CD4-positive, CD25-positive, alpha-beta regulatory T cell (primary cell): ENCODE results near the gene SNAP29. TPM values are rescaled to one million over a fixed set of nuclear protein-coding genes. Genes with fewer than 3 reads are reported as not detected.

Experiments
- ATAC-seq, 2 donors: fragments of 150-1000 bp; cut with Tn5 transposase; one replicate each; pipeline ENCODE4 v1.10.0; 2021; ENCODE audit warnings: low read depth in 2 of 2, moderate number of reproducible peaks in 2 of 2, moderate library complexity in 1 of 2
- DNase-seq, 3 donors: peaks; one replicate each; pipeline versions ENCODE4 v3.0.0 to v3.0.0-alpha.2; 2012 to 2022; ENCODE audit warnings: mixed read lengths in 1 of 3
- H3K27ac ChIP-seq: one replicate; pipeline ENCODE4 v1.7.0; 2013; ENCODE audit warnings: mild to moderate bottlenecking, low read length; ENCODE audit not compliant: insufficient read depth, poor library complexity, severe bottlenecking
- H3K27me3 ChIP-seq: one replicate; pipeline ENCODE4 v1.7.0; 2013; ENCODE audit warnings: low read length; ENCODE audit not compliant: control insufficient read depth, insufficient read depth
- H3K36me3 ChIP-seq: one replicate; pipeline ENCODE4 v1.7.0; 2013; ENCODE audit warnings: mild to moderate bottlenecking, low read length, moderate library complexity; ENCODE audit not compliant: control insufficient read depth, insufficient read depth
- H3K4me1 ChIP-seq: 2 replicates; pipeline ENCODE4 v1.7.0; 2013; ENCODE audit warnings: mild to moderate bottlenecking, low read length; ENCODE audit not compliant: insufficient read depth, control insufficient read depth, poor library complexity, severe bottlenecking
- H3K4me3 ChIP-seq: one replicate; pipeline ENCODE4 v1.7.0; 2013; ENCODE audit warnings: low read depth, mild to moderate bottlenecking, low read length, moderate library complexity
- H3K9me3 ChIP-seq, 2 experiments: 1 replicate in 1 of 2; 2 replicates in 1 of 2; pipeline ENCODE4 v1.7.0; 2013; ENCODE audit warnings: low read length in 2 of 2, mild to moderate bottlenecking in 1 of 2, moderate library complexity in 1 of 2; ENCODE audit not compliant: control insufficient read depth in 2 of 2
- H3K27ac Mint-ChIP-seq, 3 donors: one replicate each; pipeline ENCODE4 v1.8.0; 2020 to 2022; ENCODE audit warnings: mild to moderate bottlenecking in 3 of 3, mixed read lengths in 3 of 3, moderate library complexity in 2 of 3
- H3K27me3 Mint-ChIP-seq: one replicate; pipeline ENCODE4 v1.8.0; 2022; ENCODE audit warnings: mild to moderate bottlenecking, mixed read lengths
- H3K36me3 Mint-ChIP-seq: one replicate; pipeline ENCODE4 v1.8.0; 2020; ENCODE audit warnings: mixed read lengths
- H3K4me1 Mint-ChIP-seq, 4 donors: one replicate each; pipeline ENCODE4 v1.8.0; 2020 to 2022; ENCODE audit warnings: mixed read lengths in 4 of 4, mild to moderate bottlenecking in 1 of 4
- H3K4me3 Mint-ChIP-seq, 4 donors: one replicate each; pipeline ENCODE4 v1.8.0; 2020 to 2022; ENCODE audit warnings: mild to moderate bottlenecking in 4 of 4, mixed read lengths in 4 of 4, moderate library complexity in 3 of 4
- H3K9me3 Mint-ChIP-seq, 7 donors: one replicate each; pipeline ENCODE4 v1.8.0; 2020 to 2022; ENCODE audit warnings: mixed read lengths in 7 of 7, mild to moderate bottlenecking in 3 of 7, moderate library complexity in 2 of 7
- polyA plus RNA-seq, 4 donors: library from polyadenylated mRNA; unstranded; fragments of 300-500 nt; fragmentation: Illumina TruSeq; gene quantifications; one replicate each; pipeline ENCODE4 v1.2.3, GENCODE V29; 2021
- total RNA-seq: library from RNA; stranded (reverse); gene quantifications from one replicate; pipeline ENCODE4 v1.2.3, GENCODE V29; 2022

The SNAP29 gene
- total and polyA plus RNA-seq, 5 donors from 2014 or later = 20.1 to 34.0 (median 23.1) TPM

GRCh38 chr22:20873214-20873613 is 14.4 kb downstream of the SNAP29 start:
- Mint-ChIP-seq H3K4me3 (no peak overlapping the region), H3K27ac (peak overlapping the region in 1 of 3 donors; percentile 39), H3K27me3 (no peaks in the 10 kb centered on the region), H3K4me1 (peaks cover 2 to 7% (median 4%) of the 10 kb centered on the region in 4 donors), H3K36me3 (peaks cover 13% of the 10 kb centered on the region), H3K9me3 (no peaks in the 10 kb centered on the region)
- no peak for ATAC-seq
- Histone ChIP-seq H3K9me3 (no peaks in the 10 kb centered on the region), H3K27me3 (no peaks in the 10 kb centered on the region), H3K36me3 (peaks cover 27% of the 10 kb centered on the region), H3K27ac (no peak overlapping the region), H3K4me3 (no peak overlapping the region), H3K4me1 (no peaks in the 10 kb centered on the region)
- peak in 1 of 3 donors; percentile 72 for DNase-seq

- no peaks in the 10 kb centered on the region for H3K27me3 Mint-ChIP-seq
- peaks cover 10% of the 10 kb centered on the region for H3K36me3 Mint-ChIP-seq
- no peak for DNase-seq
- H3K4me3 Mint-ChIP-seq = no peak overlapping the region
- H3K27ac Mint-ChIP-seq = peak overlapping the region; percentile 48 to 84 (median 75)
- H3K4me1 Mint-ChIP-seq = peaks cover 0 to 4% (median 0%) of the 10 kb centered on the region in 4 donors
- H3K4me1 ChIP-seq = no peaks in the 10 kb centered on the region
- no peaks in the 10 kb centered on the region for H3K9me3 Mint-ChIP-seq
- H3K27me3 ChIP-seq = no peaks in the 10 kb centered on the region
- ATAC-seq = no peak
- H3K36me3 ChIP-seq = peaks cover 26% of the 10 kb centered on the region
- H3K9me3 ChIP-seq = no peaks in the 10 kb centered on the region
- no peak overlapping the region for H3K27ac ChIP-seq
- H3K4me3 ChIP-seq = no peak overlapping the region
Measured at GRCh38 chr22:20875296-20875695, 16.5 kb downstream of the SNAP29 start.

- peaks cover 37% of the 10 kb centered on the region for H3K36me3 ChIP-seq
- peaks cover 0 to 4% (median 0%) of the 10 kb centered on the region in 4 donors for H3K4me1 Mint-ChIP-seq
- DNase-seq = no peak
- peaks cover 20% of the 10 kb centered on the region for H3K36me3 Mint-ChIP-seq
- no peaks in the 10 kb centered on the region for H3K9me3 Mint-ChIP-seq
- no peak overlapping the region for H3K4me3 Mint-ChIP-seq
- H3K27me3 Mint-ChIP-seq = no peaks in the 10 kb centered on the region
- no peaks in the 10 kb centered on the region for H3K9me3 ChIP-seq
- no peak overlapping the region for H3K27ac ChIP-seq
- H3K4me3 ChIP-seq = no peak overlapping the region
- ATAC-seq = no peak
- H3K27me3 ChIP-seq = no peaks in the 10 kb centered on the region
- H3K27ac Mint-ChIP-seq = no peak overlapping the region
- no peaks in the 10 kb centered on the region for H3K4me1 ChIP-seq
Measured at GRCh38 chr22:20877715-20878114, 18.9 kb downstream of the SNAP29 start.

GRCh38 chr22:20881231-20881630 is 22.4 kb downstream of the SNAP29 start:
- ATAC-seq (no peak), DNase-seq (no peak)
- Mint-ChIP-seq H3K27me3 (no peaks in the 10 kb centered on the region), H3K4me1 (no peaks in the 10 kb centered on the region), H3K36me3 (peaks cover 34% of the 10 kb centered on the region), H3K27ac (no peak overlapping the region), H3K4me3 (no peak overlapping the region), H3K9me3 (no peaks in the 10 kb centered on the region)
- no peaks in the 10 kb centered on the region for H3K4me1 ChIP-seq
- H3K27me3 ChIP-seq = no peaks in the 10 kb centered on the region
- H3K9me3 ChIP-seq = no peaks in the 10 kb centered on the region
- no peak overlapping the region for H3K27ac ChIP-seq
- H3K36me3 ChIP-seq = peaks cover 44% of the 10 kb centered on the region
- H3K4me3 ChIP-seq = no peak overlapping the region

GRCh38 chr22:20881869-20882815 is 23.3 kb downstream of the SNAP29 start:
- Histone ChIP-seq H3K4me1 (no peaks in the 10 kb centered on the region), H3K27me3 (no peaks in the 10 kb centered on the region), H3K9me3 (no peaks in the 10 kb centered on the region), H3K4me3 (no peak overlapping the region), H3K36me3 (peaks cover 46% of the 10 kb centered on the region), H3K27ac (no peak overlapping the region)
- no peaks in the 10 kb centered on the region for H3K9me3 Mint-ChIP-seq
- ATAC-seq (no peak), DNase-seq (no peak)
- H3K27ac Mint-ChIP-seq = peak overlapping the region in 1 of 3 donors; percentile 9
- H3K4me1 Mint-ChIP-seq = no peaks in the 10 kb centered on the region
- H3K4me3 Mint-ChIP-seq = no peak overlapping the region
- peaks cover 31% of the 10 kb centered on the region for H3K36me3 Mint-ChIP-seq
- no peaks in the 10 kb centered on the region for H3K27me3 Mint-ChIP-seq

- H3K4me1 ChIP-seq = no peaks in the 10 kb centered on the region
- no peak for ATAC-seq
- no peak overlapping the region for H3K4me3 ChIP-seq
- no peaks in the 10 kb centered on the region for H3K9me3 ChIP-seq
- Mint-ChIP-seq H3K4me3 (no peak overlapping the region), H3K36me3 (peaks cover 38% of the 10 kb centered on the region), H3K27me3 (no peaks in the 10 kb centered on the region), H3K27ac (no peak overlapping the region), H3K4me1 (no peaks in the 10 kb centered on the region), H3K9me3 (no peaks in the 10 kb centered on the region)
- H3K27ac ChIP-seq = no peak overlapping the region
- DNase-seq = no peak
- H3K36me3 ChIP-seq = peaks cover 51% of the 10 kb centered on the region
- no peaks in the 10 kb centered on the region for H3K27me3 ChIP-seq
Measured at GRCh38 chr22:20882855-20883254, 24.0 kb downstream of the SNAP29 start.

GRCh38 chr22:20884454-20884853 is 25.6 kb downstream of the SNAP29 start:
- H3K36me3 ChIP-seq = peaks cover 65% of the 10 kb centered on the region
- H3K27me3 ChIP-seq = no peaks in the 10 kb centered on the region
- ATAC-seq (no peak), DNase-seq (no peak)
- Mint-ChIP-seq H3K4me1 (no peaks in the 10 kb centered on the region), H3K36me3 (peaks cover 48% of the 10 kb centered on the region), H3K27ac (no peak overlapping the region), H3K4me3 (no peak overlapping the region), H3K27me3 (no peaks in the 10 kb centered on the region), H3K9me3 (no peaks in the 10 kb centered on the region)
- no peaks in the 10 kb centered on the region for H3K4me1 ChIP-seq
- no peak overlapping the region for H3K4me3 ChIP-seq
- H3K9me3 ChIP-seq = no peaks in the 10 kb centered on the region
- H3K27ac ChIP-seq = no peak overlapping the region
